Suppressor macrophage treated with lipopolysaccharide for 4 hours (primary cell): Measurements from ENCODE around the gene ASPDH.

Experiments used
- DNase-seq: peaks from one replicate; pipeline ENCODE4 v3.0.0-alpha.2; 2020

ASPDH gene

GRCh38 chr19:50512999-50513745 is 541 bp downstream of the ASPDH start:
- DNase-seq: no peak

GRCh38 chr19:50512112-50512998 is 1.4 kb downstream of the ASPDH start:
- no peak for DNase-seq

- peak; percentile 99 for DNase-seq
These were observed 2.5 kb downstream of the ASPDH start, which contains the start of gene JOSD2 for GRCh38 chr19:50511069-50511822. Gene JOSD2 (minus strand): TSS chr19:50511191. CDS start chr19:50510431, 760 bp downstream.

- DNase-seq: no peak
These were observed 3.0 kb downstream of the ASPDH start for GRCh38 chr19:50510700-50511068.

- DNase-seq: no peak
These were observed 3.5 kb downstream of the ASPDH start for GRCh38 chr19:50510121-50510670.

- no peak for DNase-seq
These were observed 4.3 kb downstream of the ASPDH start for GRCh38 chr19:50509366-50509765.

GRCh38 chr19:50508843-50509190 is 4.9 kb downstream of the ASPDH start:
- no peak for DNase-seq

GRCh38 chr19:50507376-50507775 is 6.3 kb downstream of the ASPDH start:
- DNase-seq: no peak

- no peak for DNase-seq
These were observed 7.0 kb downstream of the ASPDH start for GRCh38 chr19:50506700-50507099.

GRCh38 chr19:50505856-50506611 is 7.7 kb downstream of the ASPDH start:
- no peak for DNase-seq

GRCh38 chr19:50501568-50502475 is 11.9 kb downstream of the ASPDH start:
- DNase-seq: no peak

- no peak for DNase-seq
These were observed 12.5 kb downstream of the ASPDH start for GRCh38 chr19:50501186-50501567.

- no peak for DNase-seq
These were observed 13.0 kb downstream of the ASPDH start for GRCh38 chr19:50500753-50501151.

GRCh38 chr19:50500060-50500752 is 13.5 kb downstream of the ASPDH start:
- no peak for DNase-seq

GRCh38 chr19:50498219-50499056 is 15.3 kb downstream of the ASPDH start:
- DNase-seq: no peak

GRCh38 chr19:50497022-50497405 is 16.7 kb downstream of the ASPDH start:
- no peak for DNase-seq

- no peak for DNase-seq
These were observed 17.3 kb downstream of the ASPDH start for GRCh38 chr19:50496189-50497021.

- DNase-seq: no peak
These were observed 18.6 kb downstream of the ASPDH start for GRCh38 chr19:50495020-50495531.
